SK-N-SH treated with all-trans-retinoic acid at 6 μM for 48 hours (cell line): ENCODE data around the gene DCLK2.

Source experiments
- ATAC-seq: fragments of 200-7000 bp; cut with Tn5 transposase; 3 replicates; pipeline ENCODE4 v1.9.1; 2020; ENCODE audit warnings: mild to moderate bottlenecking, moderate library complexity
- ARNTL ChIP-seq: fragments of 450-650 bp; formaldehyde crosslinking; IDR thresholded peaks from 2 replicates; pipeline ENCODE4 v1.5.0; 2020; ENCODE audit warnings: low read depth, mild to moderate bottlenecking, moderate library complexity, borderline replicate concordance
- BACH2 ChIP-seq: fragments of 250-450 bp; sonication (Bioruptor Pico); IDR thresholded peaks from 2 replicates; pipeline ENCODE4 v1.9.0; 2021; ENCODE audit warnings: mild to moderate bottlenecking, borderline replicate concordance
- CSDC2 ChIP-seq: fragments of 250-450 bp; sonication (Bioruptor Pico); IDR thresholded peaks from 2 replicates; pipeline ENCODE4 v1.5.0; 2020; ENCODE audit warnings: mild to moderate bottlenecking, moderate library complexity
- CSRNP3 ChIP-seq: fragments of 250-450 bp; sonication (Bioruptor Pico); IDR thresholded peaks from 2 replicates; pipeline ENCODE4 v1.5.1; 2021; ENCODE audit warnings: mild to moderate bottlenecking, moderate library complexity
- ESRRG ChIP-seq: fragments of 250-450 bp; sonication (Bioruptor Pico); IDR thresholded peaks from 2 replicates; pipeline ENCODE4 v1.6.1; 2021; ENCODE audit warnings: mild to moderate bottlenecking
- GLIS3 ChIP-seq: fragments of 250-450 bp; sonication (Bioruptor Pico); IDR thresholded peaks from 2 replicates; pipeline ENCODE4 v1.5.0; 2020; ENCODE audit warnings: mild to moderate bottlenecking, moderate library complexity
- ISL1 ChIP-seq: fragments of 250-450 bp; sonication (Bioruptor Pico); IDR thresholded peaks from 2 replicates; pipeline ENCODE4 v2.1.2; 2022; ENCODE audit warnings: mild to moderate bottlenecking, moderate library complexity
- OSR1 ChIP-seq: fragments of 250-450 bp; sonication (Bioruptor Pico); IDR thresholded peaks from 2 replicates; pipeline ENCODE4 v1.8.0; 2022; ENCODE audit warnings: moderate library complexity, mild to moderate bottlenecking, inconsistent platforms
- PPARA ChIP-seq: fragments of 250-450 bp; sonication (Bioruptor Pico); IDR thresholded peaks from 2 replicates; pipeline ENCODE4 v1.5.0; 2020; ENCODE audit warnings: mild to moderate bottlenecking, borderline replicate concordance
- RARB ChIP-seq: fragments of 250-450 bp; sonication (Bioruptor Pico); IDR thresholded peaks from 2 replicates; pipeline ENCODE4 v1.8.0; 2021; ENCODE audit warnings: mild to moderate bottlenecking, moderate library complexity
- SNAI2 ChIP-seq: fragments of 250-450 bp; sonication (Bioruptor Pico); IDR thresholded peaks from 2 replicates; pipeline ENCODE4 v1.5.0; 2020; ENCODE audit warnings: mild to moderate bottlenecking, moderate library complexity
- TCF4 ChIP-seq: fragments of 250-450 bp; sonication (Bioruptor Pico); IDR thresholded peaks from 2 replicates; pipeline ENCODE4 v1.8.0; 2021; ENCODE audit warnings: mild to moderate bottlenecking, moderate library complexity, borderline replicate concordance
- TOX ChIP-seq: fragments of 250-450 bp; sonication (Bioruptor Pico); IDR thresholded peaks from 2 replicates; pipeline ENCODE4 v1.8.0; 2021; ENCODE audit warnings: mild to moderate bottlenecking, moderate library complexity, borderline replicate concordance
- TSHZ2 ChIP-seq: fragments of 250-450 bp; sonication (Bioruptor Pico); IDR thresholded peaks from 2 replicates; pipeline ENCODE4 v1.5.0; 2020; ENCODE audit warnings: mild to moderate bottlenecking, moderate library complexity
- ZC3H10 ChIP-seq: fragments of 250-450 bp; sonication (Bioruptor Pico); IDR thresholded peaks from 2 replicates; pipeline ENCODE4 v1.5.1; 2021; ENCODE audit warnings: mild to moderate bottlenecking, moderate library complexity
- ZFP3 ChIP-seq: fragments of 250-450 bp; sonication (Bioruptor Pico); IDR thresholded peaks from 2 replicates; pipeline ENCODE4 v1.5.0; 2020; ENCODE audit warnings: mild to moderate bottlenecking, moderate library complexity
- ZNF565 ChIP-seq: fragments of 450-650 bp; formaldehyde crosslinking; conservative IDR thresholded peaks from 2 replicates; pipeline ENCODE4 v1.5.0; 2020; ENCODE audit warnings: low read depth, mild to moderate bottlenecking, moderate library complexity
- ZNF70 ChIP-seq: fragments of 450-650 bp; formaldehyde crosslinking; IDR thresholded peaks from 2 replicates; pipeline ENCODE4 v1.5.0; 2020; ENCODE audit warnings: mild to moderate bottlenecking, moderate library complexity
- TF ChIP-seq, protein P1 (sequence below): fragments of 250-450 bp; sonication (Bioruptor Pico); IDR thresholded peaks from 2 replicates; pipeline ENCODE4 v1.5.1; 2020; ENCODE audit warnings: low read depth, mild to moderate bottlenecking, moderate library complexity
- TF ChIP-seq, protein P2 (sequence below): fragments of 250-450 bp; sonication (Bioruptor Pico); IDR thresholded peaks from 2 replicates; pipeline ENCODE4 v1.8.0; 2020; ENCODE audit warnings: mild to moderate bottlenecking, moderate library complexity, borderline replicate concordance

The DCLK2 gene

DNA sequence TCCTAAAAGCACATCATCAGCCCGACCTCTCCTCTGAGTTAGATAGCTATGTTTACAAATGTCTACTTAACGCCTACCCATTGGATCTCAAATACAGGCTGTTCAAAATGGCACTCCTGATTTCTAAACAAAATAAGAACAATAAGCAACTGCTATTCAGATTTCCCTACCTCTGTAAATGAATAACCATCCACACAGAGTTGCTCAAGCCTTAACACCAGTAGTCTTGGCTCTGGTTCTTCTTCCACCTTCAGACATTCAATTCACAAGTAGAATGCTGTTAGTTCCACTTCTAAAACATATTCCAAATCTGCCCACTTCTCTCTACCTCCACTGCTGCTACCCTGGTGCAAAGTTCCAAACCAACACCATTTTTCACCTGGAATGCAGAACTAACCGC lies 27.1 kb upstream of the DCLK2 start:
- TF ChIP-seq SNAI2 (no peak), BACH2 (CRISPR knock-in tag) (no peak), OSR1 (no peak), TSHZ2 (CRISPR knock-in tag) (no peak), RARB (no peak), CSRNP3 (CRISPR knock-in tag) (no peak), ESRRG (CRISPR knock-in tag) (no peak), ZC3H10 (CRISPR knock-in tag) (no peak), ZNF565 (CRISPR knock-in tag) (no peak)
- TF ChIP-seq, protein P1, sequence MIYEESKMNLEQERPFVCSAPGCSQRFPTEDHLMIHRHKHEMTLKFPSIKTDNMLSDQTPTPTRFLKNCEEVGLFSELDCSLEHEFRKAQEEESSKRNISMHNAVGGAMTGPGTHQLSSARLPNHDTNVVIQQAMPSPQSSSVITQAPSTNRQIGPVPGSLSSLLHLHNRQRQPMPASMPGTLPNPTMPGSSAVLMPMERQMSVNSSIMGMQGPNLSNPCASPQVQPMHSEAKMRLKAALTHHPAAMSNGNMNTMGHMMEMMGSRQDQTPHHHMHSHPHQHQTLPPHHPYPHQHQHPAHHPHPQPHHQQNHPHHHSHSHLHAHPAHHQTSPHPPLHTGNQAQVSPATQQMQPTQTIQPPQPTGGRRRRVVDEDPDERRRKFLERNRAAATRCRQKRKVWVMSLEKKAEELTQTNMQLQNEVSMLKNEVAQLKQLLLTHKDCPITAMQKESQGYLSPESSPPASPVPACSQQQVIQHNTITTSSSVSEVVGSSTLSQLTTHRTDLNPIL (CRISPR knock-in tag) = no peak
- ATAC-seq = no peak

- no peak for TF ChIP-seq TOX (CRISPR knock-in tag)
- no peak for TF ChIP-seq ZNF70 (CRISPR knock-in tag)
- TF ChIP-seq ZC3H10 (CRISPR knock-in tag) = no peak
- TF ChIP-seq GLIS3 (CRISPR knock-in tag) = no peak
- TF ChIP-seq ZFP3 (CRISPR knock-in tag) = no peak
- TF ChIP-seq TCF4 = no peak
- no peak for TF ChIP-seq OSR1
- no peak for TF ChIP-seq CSRNP3 (CRISPR knock-in tag)
- no peak for TF ChIP-seq SNAI2
- no peak for TF ChIP-seq PPARA (CRISPR knock-in tag)
- TF ChIP-seq ARNTL (CRISPR knock-in tag) = no peak
- no peak for TF ChIP-seq ISL1 (CRISPR knock-in tag)
- TF ChIP-seq ZNF565 (CRISPR knock-in tag) = no peak
- TF ChIP-seq, protein P2, sequence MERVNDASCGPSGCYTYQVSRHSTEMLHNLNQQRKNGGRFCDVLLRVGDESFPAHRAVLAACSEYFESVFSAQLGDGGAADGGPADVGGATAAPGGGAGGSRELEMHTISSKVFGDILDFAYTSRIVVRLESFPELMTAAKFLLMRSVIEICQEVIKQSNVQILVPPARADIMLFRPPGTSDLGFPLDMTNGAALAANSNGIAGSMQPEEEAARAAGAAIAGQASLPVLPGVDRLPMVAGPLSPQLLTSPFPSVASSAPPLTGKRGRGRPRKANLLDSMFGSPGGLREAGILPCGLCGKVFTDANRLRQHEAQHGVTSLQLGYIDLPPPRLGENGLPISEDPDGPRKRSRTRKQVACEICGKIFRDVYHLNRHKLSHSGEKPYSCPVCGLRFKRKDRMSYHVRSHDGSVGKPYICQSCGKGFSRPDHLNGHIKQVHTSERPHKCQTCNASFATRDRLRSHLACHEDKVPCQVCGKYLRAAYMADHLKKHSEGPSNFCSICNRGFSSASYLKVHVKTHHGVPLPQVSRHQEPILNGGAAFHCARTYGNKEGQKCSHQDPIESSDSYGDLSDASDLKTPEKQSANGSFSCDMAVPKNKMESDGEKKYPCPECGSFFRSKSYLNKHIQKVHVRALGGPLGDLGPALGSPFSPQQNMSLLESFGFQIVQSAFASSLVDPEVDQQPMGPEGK (CRISPR knock-in tag) = no peak
- TF ChIP-seq ESRRG (CRISPR knock-in tag) = no peak
- TF ChIP-seq CSDC2 (CRISPR knock-in tag) = no peak
- no peak for TF ChIP-seq RARB
- ATAC-seq = no peak
Measured at GRCh38 chr4:150055467-150055866, 22.8 kb upstream of the DCLK2 start.

DNA sequence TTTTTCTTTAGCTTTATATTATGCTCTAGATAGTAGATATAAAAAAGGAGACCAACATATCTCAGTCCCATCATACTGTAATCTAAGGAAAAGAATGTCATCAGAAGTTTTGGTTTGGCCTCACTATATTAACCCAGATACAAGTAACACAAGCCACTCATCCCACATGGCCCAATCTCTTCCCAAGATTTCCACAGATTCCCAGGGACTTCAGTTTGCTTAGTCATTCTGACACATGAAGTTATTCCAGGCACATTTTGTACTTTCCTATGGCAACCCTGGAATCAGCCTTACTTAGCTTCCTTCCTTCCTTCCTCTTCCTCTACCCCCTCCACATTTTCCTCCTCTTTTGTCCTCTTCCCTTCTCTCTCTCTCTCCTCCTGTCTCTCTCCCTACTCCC lies 21.7 kb upstream of the DCLK2 start:
- no peak for ATAC-seq
- no peak for TF ChIP-seq ZNF565 (CRISPR knock-in tag)
